Fibroblast of mammary gland (primary cell): ENCODE results near the gene RXFP2.

Experiments used
- DNase-seq: peaks from one replicate; pipeline ENCODE4 v3.0.0-alpha.2; 2010; ENCODE audit warnings: low read depth
- H3K4me3 ChIP-seq: 2 replicates; pipeline ENCODE4 v1.5.1; 2011; ENCODE audit warnings: low read depth, mild to moderate bottlenecking, low read length, moderate library complexity; ENCODE audit not compliant: control insufficient read depth
- CTCF ChIP-seq: conservative IDR thresholded peaks from 2 replicates; pipeline ENCODE4 v1.5.1; 2011; ENCODE audit warnings: low read depth, low read length, inconsistent platforms; ENCODE audit not compliant: control insufficient read depth, insufficient read depth

Gene RXFP2

DNA sequence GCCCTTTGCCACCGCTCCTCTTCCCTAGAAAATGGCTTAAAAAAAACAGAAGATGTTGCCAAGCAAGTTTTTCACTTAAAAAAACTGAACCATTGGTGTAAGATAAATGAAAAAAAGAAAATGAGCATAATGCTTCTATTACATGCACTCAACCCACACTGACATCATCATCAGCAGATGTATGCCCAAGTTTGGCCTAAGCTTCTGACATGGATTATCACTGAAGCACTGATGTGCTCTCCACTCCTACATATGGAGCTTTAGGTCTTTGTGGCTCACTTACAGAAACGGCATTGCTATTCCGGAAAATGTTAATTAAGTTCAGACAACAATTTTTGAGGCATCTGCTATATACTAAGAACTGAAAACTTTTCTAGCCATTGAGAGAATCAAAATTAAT is 8.0 kb downstream of the RXFP2 start:
- no peak for TF ChIP-seq CTCF
- DNase-seq: peak; percentile 40
- no peak overlapping the region for H3K4me3 ChIP-seq

DNA sequence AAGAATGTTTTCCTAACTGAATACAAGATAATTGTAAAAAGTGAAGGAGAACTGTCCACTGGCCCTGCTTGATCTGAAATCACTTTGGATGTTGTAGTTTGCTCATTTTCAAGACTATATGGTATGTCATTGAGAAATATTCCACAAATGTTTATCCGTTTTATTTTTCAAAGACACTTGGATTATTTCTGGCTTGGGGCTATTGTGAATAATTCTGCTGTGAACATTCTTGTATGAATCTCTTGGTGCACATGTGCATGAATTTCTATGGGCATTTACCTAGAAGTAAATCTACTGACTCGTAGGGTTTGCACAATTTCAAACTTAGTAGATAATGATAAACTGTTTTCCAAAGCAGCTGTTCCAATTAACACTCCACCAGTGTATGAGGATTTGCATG is 8.6 kb downstream of the RXFP2 start:
- no peak overlapping the region for H3K4me3 ChIP-seq
- peak; percentile 19 for DNase-seq
- no peak for TF ChIP-seq CTCF

DNA sequence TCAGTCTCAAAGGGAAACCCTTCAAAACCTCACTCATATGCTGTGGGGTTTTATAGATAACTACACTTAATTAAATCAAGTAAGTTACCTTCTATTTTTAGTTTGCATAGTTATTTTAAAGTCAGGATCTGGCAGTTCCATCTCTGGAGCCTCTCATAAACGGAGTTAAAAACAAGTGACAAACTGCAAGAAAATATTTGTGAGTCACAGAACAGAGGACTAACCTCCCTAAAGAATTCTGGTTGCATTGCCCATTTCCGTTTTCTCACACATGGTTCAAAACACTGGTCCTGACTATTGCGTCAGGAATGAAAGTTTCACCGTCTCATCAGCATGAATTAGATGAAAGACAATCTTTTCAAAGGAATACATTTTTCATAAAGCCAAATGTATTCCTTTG is 10.6 kb downstream of the RXFP2 start:
- no peak for TF ChIP-seq CTCF
- DNase-seq: peak; percentile 98
- H3K4me3 ChIP-seq: no peak overlapping the region

DNA sequence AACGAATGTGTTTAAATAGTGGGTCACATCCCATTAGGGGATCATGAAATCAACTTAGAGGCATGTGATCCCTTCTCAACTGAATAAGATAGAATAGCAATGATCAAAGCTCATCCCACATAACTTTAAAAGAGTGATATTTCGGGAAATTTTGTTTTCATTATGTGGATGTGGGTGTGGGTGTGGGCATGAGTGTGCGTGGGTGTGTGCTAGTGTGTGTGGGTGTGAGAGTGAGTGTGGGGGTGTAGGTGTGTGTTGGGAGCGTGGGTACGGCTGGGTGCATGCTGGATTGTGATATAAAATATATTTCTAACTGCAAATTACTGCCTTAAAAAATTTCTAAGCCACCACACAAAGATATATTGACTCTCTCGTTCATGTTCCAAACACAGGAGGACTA is 15.9 kb downstream of the RXFP2 start:
- DNase-seq: no peak
- no peak for TF ChIP-seq CTCF
- H3K4me3 ChIP-seq: no peak overlapping the region

DNA sequence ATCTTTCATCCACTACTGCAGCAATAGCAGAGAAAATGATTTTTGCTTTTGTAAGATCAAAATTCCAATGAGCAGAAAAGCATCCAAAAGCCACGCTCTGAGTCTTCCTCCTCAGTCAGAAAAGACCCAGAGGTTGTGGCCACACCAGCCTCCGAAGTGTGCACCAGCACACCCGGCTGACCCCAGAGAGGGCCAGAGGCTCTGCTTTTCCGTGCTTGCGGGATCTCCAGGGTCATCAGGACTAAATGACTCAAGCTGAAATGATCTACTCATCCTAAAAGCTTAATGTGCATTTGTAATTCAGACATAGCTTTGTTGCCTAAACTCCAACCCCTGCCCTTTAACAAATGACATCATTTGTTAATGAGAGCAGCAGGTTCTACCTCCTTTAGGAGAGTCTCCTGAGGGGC is 16.5 kb downstream of the RXFP2 start:
- peak; percentile 96 for DNase-seq
- TF ChIP-seq CTCF: no peak
- no peak overlapping the region for H3K4me3 ChIP-seq

DNA sequence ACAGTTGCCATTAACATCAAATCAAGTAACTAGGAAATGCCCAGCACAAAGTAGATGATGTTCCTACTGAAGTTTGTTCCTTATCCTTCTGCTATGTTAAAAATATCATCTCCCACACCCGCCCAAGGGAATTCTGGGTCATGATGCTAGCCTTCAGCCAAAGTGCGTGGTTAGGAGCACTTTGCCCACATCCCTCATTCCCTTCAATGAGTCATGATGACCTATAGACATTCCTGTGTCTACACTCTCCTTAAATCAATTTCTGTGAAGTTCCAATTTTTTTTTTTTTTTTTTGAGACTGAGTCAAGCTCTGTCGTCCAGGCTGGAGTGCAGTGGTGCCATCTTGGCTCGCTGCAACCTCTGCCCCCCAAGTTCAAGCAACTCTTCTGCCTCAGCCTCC is 17.0 kb downstream of the RXFP2 start:
- peak; percentile 100 for DNase-seq
- no peak for TF ChIP-seq CTCF

GRCh38 chr13:31761951-31762350 is 22.6 kb downstream of the RXFP2 start:
- no peak overlapping the region for H3K4me3 ChIP-seq
- TF ChIP-seq CTCF: no peak
- DNase-seq: peak; percentile 80

More for the DNA sequence above, 17.0 kb downstream of the RXFP2 start:
- H3K4me3 ChIP-seq: no peak overlapping the region
